Lower lobe of right lung (tissue), 2 donors: ENCODE data around the gene DIS3L2. TPM values are rescaled to one million over a fixed set of nuclear protein-coding genes. Genes with fewer than 3 reads are reported as not detected.

Experiments
- ATAC-seq, 2 donors: fragments of 200-7000 bp; cut with Tn5 transposase; one replicate each; pipeline ENCODE4 v1.9.1; 2020 to 2022; ENCODE audit warnings: mild to moderate bottlenecking in 2 of 2, moderate library complexity in 2 of 2
- DNase-seq: peaks from one replicate; pipeline ENCODE4 v3.0.0-alpha.2; 2020
- H3K27ac ChIP-seq: fragments of 200-600 bp; one replicate; pipeline ENCODE4 v1.8.0; 2022
- H3K27me3 ChIP-seq: fragments of 200-600 bp; one replicate; pipeline ENCODE4 v1.8.0; 2022; ENCODE audit warnings: low read depth
- H3K36me3 ChIP-seq: fragments of 200-600 bp; one replicate; pipeline ENCODE4 v1.8.0; 2022; ENCODE audit warnings: mild to moderate bottlenecking
- H3K4me1 ChIP-seq: fragments of 200-600 bp; one replicate; pipeline ENCODE4 v1.8.0; 2022
- H3K4me3 ChIP-seq: fragments of 200-600 bp; one replicate; pipeline ENCODE4 v1.8.0; 2022; ENCODE audit warnings: mild to moderate bottlenecking
- H3K9me3 ChIP-seq: fragments of 200-600 bp; one replicate; pipeline ENCODE4 v1.8.0; 2022
- intact Hi-C: fragments of 100-400 bp; cut with DNase I; formaldehyde crosslinking; loops from one replicate; pipeline ENCODE4 v1.11.0; 2022
- total RNA-seq: library from RNA; stranded (reverse); fragmentation: NEBNext Ultra II Directional; extraction: Animal tissue kit (Norgen Biotek cat#: 25700); gene quantifications from one replicate; pipeline ENCODE4 v1.2.1, GENCODE V29; 2021
- TF ChIP-seq, protein P1 (sequence below): fragments of 200-600 bp; IDR thresholded peaks from one replicate; pipeline ENCODE4 v1.8.0; 2022; ENCODE audit warnings: antibody characterized with exemption, mild to moderate bottlenecking
- donor health status: DM: no; HTN: yes; CAD: no; lungs with severe emphysema.

Gene DIS3L2
- total RNA-seq, 1 donor from 2014 or later = 34.4 TPM

DNA sequence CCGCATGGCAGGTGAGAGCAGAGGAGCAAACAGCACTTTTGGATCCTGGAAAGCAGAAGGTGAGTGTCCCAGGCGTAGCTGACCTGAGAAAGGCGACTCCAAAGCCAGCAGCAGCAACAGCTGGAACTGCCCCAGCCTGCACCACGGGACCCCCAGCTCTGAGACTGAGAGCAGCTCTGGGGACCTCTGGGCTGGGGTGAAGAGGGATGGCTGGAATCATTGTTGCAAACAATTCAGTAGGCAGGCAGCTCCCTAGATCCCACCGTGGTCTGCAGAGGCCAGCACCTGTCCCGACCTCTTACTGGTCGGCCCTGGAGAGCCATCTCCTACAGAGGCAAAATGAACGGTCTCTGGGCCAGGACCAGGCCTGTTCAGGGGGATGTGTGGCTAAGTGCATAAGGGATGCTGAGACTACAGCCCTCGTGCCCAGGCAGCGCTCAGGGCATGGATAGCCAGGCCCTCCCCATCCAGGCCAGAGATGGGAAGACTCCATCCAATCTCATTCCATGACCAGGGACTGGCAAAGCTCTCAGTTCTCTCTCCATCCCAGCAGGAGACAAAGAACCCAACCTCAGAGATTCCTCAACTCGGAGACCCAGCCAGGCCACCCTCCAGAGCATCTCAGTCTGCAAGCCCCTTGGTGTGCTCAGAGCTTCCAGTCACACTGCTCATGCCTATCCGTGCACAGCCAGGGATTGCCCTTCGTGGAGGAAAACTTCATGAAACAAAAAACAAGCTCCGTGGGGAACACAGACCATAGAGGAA, 378.8 kb downstream of the DIS3L2 start:
- Histone ChIP-seq H3K36me3 (no peaks in the 10 kb centered on the region), H3K4me3 (no peak overlapping the region), H3K27me3 (no peaks in the 10 kb centered on the region), H3K4me1 (no peaks in the 10 kb centered on the region), H3K27ac (no peak overlapping the region), H3K9me3 (no peaks in the 10 kb centered on the region)
- intact Hi-C loops = no loop called here
- DNase-seq = peak; percentile 35
- ATAC-seq = no peak
- TF ChIP-seq, protein P1, sequence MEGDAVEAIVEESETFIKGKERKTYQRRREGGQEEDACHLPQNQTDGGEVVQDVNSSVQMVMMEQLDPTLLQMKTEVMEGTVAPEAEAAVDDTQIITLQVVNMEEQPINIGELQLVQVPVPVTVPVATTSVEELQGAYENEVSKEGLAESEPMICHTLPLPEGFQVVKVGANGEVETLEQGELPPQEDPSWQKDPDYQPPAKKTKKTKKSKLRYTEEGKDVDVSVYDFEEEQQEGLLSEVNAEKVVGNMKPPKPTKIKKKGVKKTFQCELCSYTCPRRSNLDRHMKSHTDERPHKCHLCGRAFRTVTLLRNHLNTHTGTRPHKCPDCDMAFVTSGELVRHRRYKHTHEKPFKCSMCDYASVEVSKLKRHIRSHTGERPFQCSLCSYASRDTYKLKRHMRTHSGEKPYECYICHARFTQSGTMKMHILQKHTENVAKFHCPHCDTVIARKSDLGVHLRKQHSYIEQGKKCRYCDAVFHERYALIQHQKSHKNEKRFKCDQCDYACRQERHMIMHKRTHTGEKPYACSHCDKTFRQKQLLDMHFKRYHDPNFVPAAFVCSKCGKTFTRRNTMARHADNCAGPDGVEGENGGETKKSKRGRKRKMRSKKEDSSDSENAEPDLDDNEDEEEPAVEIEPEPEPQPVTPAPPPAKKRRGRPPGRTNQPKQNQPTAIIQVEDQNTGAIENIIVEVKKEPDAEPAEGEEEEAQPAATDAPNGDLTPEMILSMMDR = no peak

DNA sequence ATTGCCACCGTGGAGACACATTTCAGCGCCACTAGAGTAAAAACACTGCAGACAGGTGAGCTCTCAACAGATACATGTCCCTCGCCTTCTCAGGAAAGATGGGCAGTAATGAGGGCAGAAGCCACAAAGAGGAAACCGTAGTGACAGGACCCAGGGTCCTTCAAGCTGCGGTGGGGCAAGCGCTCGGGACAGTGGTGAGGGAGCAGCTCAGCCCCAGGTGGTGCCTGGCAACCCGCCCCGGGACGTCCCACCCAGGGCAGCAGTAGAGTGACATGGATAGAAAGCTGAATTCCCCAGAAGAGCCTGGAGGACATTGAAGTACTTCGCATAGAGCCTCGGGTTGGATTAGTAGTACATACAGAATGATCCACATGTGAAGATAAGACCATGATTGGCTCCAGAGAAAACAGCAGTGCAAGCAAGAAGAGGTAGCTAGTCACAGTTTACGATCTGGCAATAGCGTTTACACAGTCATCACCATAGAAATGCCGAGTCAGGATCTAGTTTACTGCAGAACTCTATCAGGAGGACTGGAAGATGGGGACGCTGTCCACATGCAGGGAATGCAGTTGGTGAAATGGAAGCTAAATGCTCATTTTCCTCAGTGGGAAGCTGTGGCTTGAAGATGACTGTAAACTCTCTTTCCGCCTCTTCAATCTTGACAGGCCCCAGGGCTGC, 379.7 kb downstream of the DIS3L2 start:
- H3K27me3 ChIP-seq = no peaks in the 10 kb centered on the region
- ATAC-seq (no peak), DNase-seq (peak; percentile 31)
- no peaks in the 10 kb centered on the region for H3K4me1 ChIP-seq
- H3K9me3 ChIP-seq = no peaks in the 10 kb centered on the region
- intact Hi-C loops = no loop called here
- TF ChIP-seq, protein P1 = no peak
- H3K36me3 ChIP-seq = no peaks in the 10 kb centered on the region
- H3K4me3 ChIP-seq = no peak overlapping the region
- no peak overlapping the region for H3K27ac ChIP-seq

DNA sequence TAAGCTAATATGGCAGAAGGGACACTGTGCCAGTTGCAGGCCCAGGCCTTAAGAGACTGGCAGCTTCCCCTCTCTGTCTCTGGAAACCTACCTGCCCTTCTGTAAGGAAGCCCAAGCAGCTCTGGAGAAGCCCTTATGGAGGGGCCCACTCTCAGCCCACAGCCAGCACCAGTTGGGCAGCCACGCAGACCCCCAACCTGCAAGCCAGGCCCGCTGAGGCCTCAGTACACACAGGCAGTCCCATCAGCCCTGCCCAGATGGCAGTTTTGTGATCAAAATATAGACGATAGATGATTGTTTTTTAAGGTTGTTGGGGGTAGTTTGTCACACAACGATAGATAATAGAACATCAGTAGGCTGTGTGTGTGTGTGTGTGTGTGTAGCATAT, 380.2 kb downstream of the DIS3L2 start:
- no peak overlapping the region for H3K27ac ChIP-seq
- DNase-seq (peak; percentile 35), ATAC-seq (no peak)
- no peak overlapping the region for H3K4me3 ChIP-seq
- TF ChIP-seq, protein P1 = no peak
- no peaks in the 10 kb centered on the region for H3K27me3 ChIP-seq
- no peaks in the 10 kb centered on the region for H3K4me1 ChIP-seq
- no peaks in the 10 kb centered on the region for H3K9me3 ChIP-seq
- intact Hi-C loops = no loop called here
- H3K36me3 ChIP-seq = no peaks in the 10 kb centered on the region

DNA sequence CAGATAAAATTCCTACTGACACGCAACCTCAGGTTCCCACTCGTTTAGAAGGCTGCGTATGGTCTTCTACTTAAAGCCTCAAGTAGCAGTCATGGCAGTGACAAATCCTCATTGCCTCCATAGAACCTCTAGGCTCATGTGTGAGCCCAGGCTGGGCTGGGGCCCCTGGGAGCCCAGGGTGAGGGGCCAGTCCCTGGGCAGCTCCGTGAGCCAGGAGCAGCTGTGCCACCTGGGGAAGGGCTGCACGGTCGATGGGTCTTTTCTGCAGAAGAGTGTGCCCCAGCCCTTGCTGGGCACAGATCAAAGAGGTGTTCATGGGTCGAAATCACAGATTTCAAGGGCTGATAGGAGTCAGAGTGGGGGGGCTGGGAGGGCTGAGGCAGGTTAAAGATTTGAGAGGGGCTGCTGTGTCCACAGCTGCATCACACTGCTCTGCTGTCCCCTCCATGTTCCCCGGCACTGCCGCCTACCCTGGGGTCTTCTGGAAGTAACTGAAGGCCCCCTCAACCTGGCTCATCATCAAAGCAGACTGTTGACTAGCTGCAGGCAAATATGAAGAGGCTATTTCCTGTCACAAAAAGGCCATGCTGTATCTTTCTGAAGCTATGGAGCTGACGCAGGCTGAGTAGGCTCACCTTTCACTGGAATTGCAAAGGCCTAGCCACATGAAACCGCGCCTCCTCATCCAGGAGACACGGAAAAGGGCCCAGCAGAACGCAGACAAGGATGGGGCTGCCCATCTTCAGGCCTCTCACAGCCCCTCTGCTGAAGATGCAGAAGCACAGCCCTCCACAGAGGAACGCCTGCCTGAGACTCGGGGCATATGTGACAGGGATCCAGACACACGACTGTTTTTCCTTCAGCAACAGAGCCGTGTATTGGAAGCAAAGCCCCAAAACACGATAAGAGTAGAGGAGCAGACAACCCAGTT, 381.4 kb downstream of the DIS3L2 start:
- TF ChIP-seq, protein P1 = no peak
- Histone ChIP-seq H3K4me1 (no peaks in the 10 kb centered on the region), H3K4me3 (no peak overlapping the region), H3K9me3 (no peaks in the 10 kb centered on the region), H3K27me3 (no peaks in the 10 kb centered on the region), H3K36me3 (no peaks in the 10 kb centered on the region), H3K27ac (no peak overlapping the region)
- ATAC-seq = no peak
- intact Hi-C loops = no loop called here
- DNase-seq = peak; percentile 26

DNA sequence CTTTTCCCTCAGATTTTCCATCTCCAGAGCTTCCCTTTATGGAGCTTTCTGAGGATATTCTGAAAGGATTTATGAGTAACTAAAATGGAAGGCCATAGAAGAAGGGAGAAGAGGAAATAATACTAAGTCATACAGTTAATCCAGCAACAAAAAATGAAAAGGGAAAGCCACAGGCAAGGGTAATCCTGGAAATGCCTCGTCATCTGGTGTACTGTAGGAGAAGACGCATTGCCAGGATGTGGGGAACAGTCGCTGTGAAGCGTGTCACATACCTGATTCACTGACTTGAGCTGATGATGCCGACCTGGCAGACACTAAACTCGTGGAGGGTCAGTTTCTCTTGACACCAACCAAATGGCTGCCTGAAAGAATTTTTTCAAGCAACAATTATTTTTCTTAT, 382.3 kb downstream of the DIS3L2 start:
- H3K27ac ChIP-seq = no peak overlapping the region
- H3K27me3 ChIP-seq = no peaks in the 10 kb centered on the region
- no peak for DNase-seq
- no peaks in the 10 kb centered on the region for H3K4me1 ChIP-seq
- no peaks in the 10 kb centered on the region for H3K36me3 ChIP-seq
- ATAC-seq = no peak
- no peaks in the 10 kb centered on the region for H3K9me3 ChIP-seq
- H3K4me3 ChIP-seq = no peak overlapping the region
- intact Hi-C loops = no loop called here
- TF ChIP-seq, protein P1 = no peak
